T-helper 1 cell treated with Interleukin-12 subunit alpha and Interleukin-12 subunit beta and Interleukin-4 antibody, amounts not matched to agents 30 μg/mL and 1 μg/mL, for 36 hours (primary cell): ENCODE measurements around the gene DNAJC6.
"Not testable (repeated sequence)": the region's sequence is repeated elsewhere in the genome, so short reads cannot be mapped to it uniquely, and the experiment has no call there.

Experiments used
- H3K27ac Mint-ChIP-seq: one replicate; pipeline ENCODE4 v1.8.0; 2021; ENCODE audit warnings: mild to moderate bottlenecking, mixed read lengths
- H3K27me3 Mint-ChIP-seq: one replicate; pipeline ENCODE4 v1.8.0; 2021; ENCODE audit warnings: low read depth, mixed read lengths
- H3K36me3 Mint-ChIP-seq: one replicate; pipeline ENCODE4 v1.8.0; 2021; ENCODE audit warnings: low read depth, mixed read lengths
- H3K4me1 Mint-ChIP-seq: one replicate; pipeline ENCODE4 v1.8.0; 2021; ENCODE audit warnings: low read depth, mixed read lengths
- H3K4me3 Mint-ChIP-seq: one replicate; pipeline ENCODE4 v1.8.0; 2021; ENCODE audit warnings: mild to moderate bottlenecking, moderate library complexity, mixed read lengths
- H3K9me3 Mint-ChIP-seq: one replicate; pipeline ENCODE4 v1.8.0; 2021; ENCODE audit warnings: mixed read lengths

The DNAJC6 gene

DNA sequence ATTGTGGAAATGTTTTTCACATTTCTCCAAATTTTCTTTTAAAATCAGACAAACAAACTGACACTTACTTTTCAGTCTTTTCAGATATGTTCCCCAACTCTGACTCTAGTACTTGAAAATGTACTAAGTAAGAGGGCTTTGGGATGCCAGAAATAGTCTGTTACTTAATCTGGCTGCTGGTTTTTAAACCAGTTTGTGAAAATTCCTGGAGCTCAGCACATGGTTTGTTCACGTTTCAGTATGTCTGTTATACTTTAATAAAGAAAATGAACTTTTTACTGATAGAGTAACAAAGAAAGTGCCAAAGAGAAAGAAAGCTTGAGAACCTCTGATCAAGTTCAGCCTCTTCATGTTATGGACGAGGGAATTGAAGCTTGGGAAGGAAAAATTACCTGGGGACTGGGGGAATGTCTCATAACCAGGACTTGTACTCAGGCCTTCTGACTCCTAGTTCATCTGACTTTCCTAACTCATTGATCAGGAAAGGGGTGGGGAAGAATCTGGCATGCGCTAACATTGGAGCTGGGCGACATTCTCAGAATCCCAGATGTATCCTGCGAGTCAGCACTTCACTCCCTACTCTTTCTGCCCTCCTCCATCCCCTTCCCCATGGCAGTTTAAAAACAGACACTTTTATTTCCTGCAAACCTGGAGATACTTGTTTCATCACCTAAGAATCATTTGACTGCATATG lies 30.8 kb upstream of the DNAJC6 start:
- no peak overlapping the region for H3K27ac Mint-ChIP-seq

GRCh38 chr1:65279070-65279779 lies 30.1 kb upstream of the DNAJC6 start:
- H3K27me3 Mint-ChIP-seq, result peaks cover 30% of the 10 kb centered on the region
- H3K9me3 Mint-ChIP-seq, result no peaks in the 10 kb centered on the region
- H3K36me3 Mint-ChIP-seq, result no peaks in the 10 kb centered on the region
- no peak overlapping the region for H3K27ac Mint-ChIP-seq
- peaks cover 2% of the 10 kb centered on the region for H3K4me1 Mint-ChIP-seq
- no peak overlapping the region for H3K4me3 Mint-ChIP-seq

More for the DNA sequence above, 30.8 kb upstream of the DNAJC6 start:
- H3K27me3 Mint-ChIP-seq, result peaks cover 30% of the 10 kb centered on the region
- no peaks in the 10 kb centered on the region for H3K36me3 Mint-ChIP-seq
- H3K4me1 Mint-ChIP-seq, result peaks cover 2% of the 10 kb centered on the region
- no peaks in the 10 kb centered on the region for H3K9me3 Mint-ChIP-seq
- no peak overlapping the region for H3K4me3 Mint-ChIP-seq

- no peaks in the 10 kb centered on the region for H3K9me3 Mint-ChIP-seq
- H3K4me1 Mint-ChIP-seq, result peaks cover 2% of the 10 kb centered on the region
- no peaks in the 10 kb centered on the region for H3K36me3 Mint-ChIP-seq
- H3K4me3 Mint-ChIP-seq, result no peak overlapping the region
- H3K27ac Mint-ChIP-seq, result no peak overlapping the region
- peaks cover 12% of the 10 kb centered on the region for H3K27me3 Mint-ChIP-seq
These were observed 27.5 kb upstream of the DNAJC6 start for GRCh38 chr1:65281846-65282245.

- Mint-ChIP-seq H3K27me3 (no peaks in the 10 kb centered on the region), H3K27ac (no peak overlapping the region), H3K4me3 (no peak overlapping the region), H3K36me3 (no peaks in the 10 kb centered on the region), H3K9me3 (no peaks in the 10 kb centered on the region), H3K4me1 (peaks cover under 1% of the 10 kb centered on the region)
These were observed 25.1 kb upstream of the DNAJC6 start for GRCh38 chr1:65284229-65284628.

DNA sequence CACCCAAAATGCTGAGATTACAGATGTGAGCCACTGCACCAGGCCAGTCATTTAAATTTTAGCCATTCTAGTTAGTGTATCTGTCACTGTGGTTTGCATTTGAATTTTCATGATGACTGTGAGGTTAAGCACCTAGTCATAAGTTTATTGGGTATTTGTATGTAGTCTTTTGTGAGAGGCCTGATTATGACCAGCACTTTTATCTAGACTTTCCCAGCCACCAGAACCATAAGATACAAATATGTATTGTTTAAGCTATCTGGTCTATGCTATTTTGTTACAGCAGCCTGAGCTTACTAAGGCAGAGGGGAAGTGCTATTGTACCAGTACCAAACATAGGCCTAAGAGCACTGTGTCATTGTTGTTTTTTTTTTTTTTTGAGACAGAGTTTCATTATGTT lies 19.9 kb upstream of the DNAJC6 start:
- no peak overlapping the region for H3K4me3 Mint-ChIP-seq
- H3K27me3 Mint-ChIP-seq, result no peaks in the 10 kb centered on the region
- H3K27ac Mint-ChIP-seq, result no peak overlapping the region
- no peaks in the 10 kb centered on the region for H3K9me3 Mint-ChIP-seq
- peaks cover 4% of the 10 kb centered on the region for H3K4me1 Mint-ChIP-seq
- H3K36me3 Mint-ChIP-seq, result no peaks in the 10 kb centered on the region

DNA sequence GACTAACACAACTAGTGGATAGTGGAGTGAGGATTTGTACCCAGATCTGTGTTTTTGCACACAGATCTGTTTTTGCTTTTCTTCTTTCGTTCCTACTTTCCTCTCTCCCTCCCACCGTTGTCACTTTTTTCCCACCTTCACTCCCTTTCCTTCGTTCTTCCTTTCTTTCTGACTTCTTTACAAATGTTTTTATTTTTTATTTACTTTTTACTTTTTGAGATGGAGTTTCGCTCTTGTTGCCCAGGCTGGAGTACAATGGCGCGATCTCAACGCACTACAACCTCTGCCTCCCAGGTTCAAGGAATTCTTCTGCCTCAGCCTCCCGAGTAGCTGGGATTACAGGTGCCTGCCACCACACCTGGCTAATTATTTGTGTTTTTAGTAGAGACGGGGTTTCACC lies 17.5 kb upstream of the DNAJC6 start:
- not testable (repeated sequence) for H3K27ac Mint-ChIP-seq, H3K9me3 Mint-ChIP-seq, H3K36me3 Mint-ChIP-seq, H3K4me1 Mint-ChIP-seq, H3K27me3 Mint-ChIP-seq, H3K4me3 Mint-ChIP-seq

DNA sequence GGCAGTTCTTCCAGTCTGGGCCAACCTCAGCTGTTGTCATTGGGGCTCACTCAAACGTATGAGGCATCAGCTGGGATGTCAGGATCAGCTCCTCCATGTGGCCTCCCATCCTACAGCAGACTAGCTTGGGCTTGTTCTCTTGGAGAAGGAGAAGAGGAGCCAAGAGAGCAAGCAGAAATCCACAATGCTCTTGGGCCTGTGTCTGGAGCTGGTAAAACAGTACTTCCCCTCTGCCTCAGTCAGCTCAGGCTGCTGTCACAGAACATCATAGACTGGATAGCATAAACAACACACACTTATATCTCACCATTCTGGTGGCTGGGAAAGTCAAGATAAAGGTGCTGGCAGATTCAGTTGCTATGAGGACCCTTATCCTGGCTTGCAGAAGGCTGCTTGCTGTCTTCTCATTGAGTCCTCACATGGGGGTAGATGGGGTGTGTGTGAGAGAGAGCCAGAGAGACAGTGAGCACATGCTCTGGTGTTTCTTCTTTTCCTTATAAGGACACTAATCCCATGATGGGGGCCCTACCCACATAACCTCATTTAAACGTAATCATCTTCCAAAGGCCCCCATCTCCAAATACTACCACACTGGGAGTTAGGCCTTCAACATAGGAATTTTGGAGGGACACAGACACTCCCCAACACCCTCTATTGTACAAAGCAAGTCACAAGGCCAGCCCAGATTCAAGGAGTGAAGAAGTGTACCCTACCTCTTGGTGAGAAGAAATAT lies 16.3 kb upstream of the DNAJC6 start:
- Mint-ChIP-seq H3K4me1 (peaks cover 4% of the 10 kb centered on the region), H3K9me3 (no peaks in the 10 kb centered on the region), H3K27me3 (peaks cover 5% of the 10 kb centered on the region), H3K27ac (no peak overlapping the region), H3K4me3 (no peak overlapping the region), H3K36me3 (no peaks in the 10 kb centered on the region)

GRCh38 chr1:65297706-65298105 lies 11.6 kb upstream of the DNAJC6 start:
- Mint-ChIP-seq H3K9me3 (no peaks in the 10 kb centered on the region), H3K27me3 (peaks cover 7% of the 10 kb centered on the region), H3K4me1 (no peaks in the 10 kb centered on the region), H3K4me3 (no peak overlapping the region), H3K36me3 (no peaks in the 10 kb centered on the region), H3K27ac (no peak overlapping the region)

DNA sequence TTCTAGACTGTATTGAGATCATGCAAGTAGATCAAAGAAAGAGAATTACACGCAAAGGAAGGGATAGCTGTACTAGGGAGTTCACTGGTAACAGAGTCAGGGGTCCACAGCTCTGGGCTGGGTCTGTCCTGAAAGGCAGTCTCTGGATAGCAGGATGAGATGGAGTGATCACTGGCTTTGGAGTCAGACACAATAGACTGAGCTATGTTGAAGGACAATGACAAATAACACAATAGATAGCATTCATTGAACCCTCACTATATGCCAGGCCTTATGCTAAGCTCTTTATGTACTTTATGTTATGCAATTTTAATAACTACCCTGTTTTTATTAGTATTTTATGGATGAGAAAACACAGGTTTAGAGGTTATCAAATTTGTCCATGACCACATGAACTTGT lies 10.0 kb upstream of the DNAJC6 start:
- no peak overlapping the region for H3K27ac Mint-ChIP-seq
- no peaks in the 10 kb centered on the region for H3K36me3 Mint-ChIP-seq
- H3K4me3 Mint-ChIP-seq, result no peak overlapping the region
- H3K27me3 Mint-ChIP-seq, result peaks cover 7% of the 10 kb centered on the region
- H3K4me1 Mint-ChIP-seq, result no peaks in the 10 kb centered on the region
- no peaks in the 10 kb centered on the region for H3K9me3 Mint-ChIP-seq

DNA sequence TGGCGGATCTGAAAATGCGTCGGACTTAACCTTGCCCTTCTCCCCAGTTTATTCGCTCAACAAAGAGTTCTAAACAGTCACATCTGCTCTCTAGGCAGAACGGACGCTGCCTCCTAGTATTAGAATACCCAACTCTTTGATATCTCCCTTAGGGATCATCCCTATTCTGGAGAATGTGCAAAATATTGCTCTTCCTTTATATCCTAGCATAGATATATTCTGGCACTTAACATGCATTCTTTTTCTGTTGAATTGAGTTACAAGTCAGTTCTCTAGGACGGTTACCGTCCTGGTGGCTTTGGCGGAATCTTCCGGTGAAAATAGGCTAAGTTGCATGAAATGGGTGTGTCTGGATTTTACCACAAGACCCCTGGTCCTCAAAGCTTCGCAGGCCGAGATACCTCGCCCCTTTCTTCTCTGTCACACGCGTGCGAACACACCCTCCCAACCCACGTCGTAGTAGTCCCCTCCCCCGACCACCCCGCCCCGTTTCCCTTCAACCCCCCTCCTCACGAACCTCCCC lies 501 bp upstream of the DNAJC6 start:
- Mint-ChIP-seq H3K27ac (no peak overlapping the region), H3K4me3 (peak overlapping the region; percentile 46), H3K27me3 (peaks cover 53% of the 10 kb centered on the region), H3K36me3 (peaks cover 2% of the 10 kb centered on the region), H3K9me3 (no peaks in the 10 kb centered on the region), H3K4me1 (peaks cover 6% of the 10 kb centered on the region)

- Mint-ChIP-seq H3K27ac (no peak overlapping the region), H3K9me3 (no peaks in the 10 kb centered on the region), H3K27me3 (peaks cover 53% of the 10 kb centered on the region), H3K36me3 (peaks cover 2% of the 10 kb centered on the region), H3K4me1 (peaks cover 6% of the 10 kb centered on the region), H3K4me3 (no peak overlapping the region)
These were observed 790 bp downstream of the DNAJC6 start for GRCh38 chr1:65310078-65310587.

DNA sequence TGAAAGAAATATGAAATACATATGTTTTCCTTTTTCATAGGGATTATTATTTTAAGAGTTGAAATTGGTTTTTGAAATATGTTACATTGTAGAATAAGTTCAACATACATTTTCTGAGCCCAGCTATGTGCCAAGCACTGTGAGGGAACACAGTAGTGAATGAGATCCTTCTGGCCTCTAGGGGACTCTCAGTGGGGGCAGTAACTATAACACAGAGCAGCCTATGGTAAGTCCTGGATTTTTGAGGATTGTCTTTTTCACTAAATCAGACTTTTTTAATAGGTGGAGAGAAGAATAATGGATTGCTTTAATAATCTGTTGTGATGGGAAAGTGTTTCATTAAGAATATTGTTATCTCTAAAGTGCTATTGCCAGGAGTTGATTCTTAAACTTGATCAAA lies 2.4 kb downstream of the DNAJC6 start:
- Mint-ChIP-seq H3K36me3 (peaks cover 2% of the 10 kb centered on the region), H3K4me1 (peaks cover 6% of the 10 kb centered on the region), H3K27me3 (peaks cover 53% of the 10 kb centered on the region), H3K4me3 (no peak overlapping the region), H3K9me3 (no peaks in the 10 kb centered on the region), H3K27ac (no peak overlapping the region)

- Mint-ChIP-seq H3K36me3 (peaks cover 3% of the 10 kb centered on the region), H3K27me3 (peaks cover 20% of the 10 kb centered on the region), H3K4me3 (no peak overlapping the region), H3K27ac (no peak overlapping the region), H3K4me1 (peaks cover 2% of the 10 kb centered on the region), H3K9me3 (peaks cover 11% of the 10 kb centered on the region)
These were observed 6.9 kb downstream of the DNAJC6 start for GRCh38 chr1:65316233-65316632.

GRCh38 chr1:65317866-65318653 lies 8.7 kb downstream of the DNAJC6 start:
- H3K4me3 Mint-ChIP-seq, result no peak overlapping the region
- peaks cover 3% of the 10 kb centered on the region for H3K36me3 Mint-ChIP-seq
- H3K27me3 Mint-ChIP-seq, result peaks cover 7% of the 10 kb centered on the region
- peaks cover 2% of the 10 kb centered on the region for H3K4me1 Mint-ChIP-seq
- peaks cover 15% of the 10 kb centered on the region for H3K9me3 Mint-ChIP-seq
- no peak overlapping the region for H3K27ac Mint-ChIP-seq
